Measurements from ENCODE around the gene ALAD.

DNA sequence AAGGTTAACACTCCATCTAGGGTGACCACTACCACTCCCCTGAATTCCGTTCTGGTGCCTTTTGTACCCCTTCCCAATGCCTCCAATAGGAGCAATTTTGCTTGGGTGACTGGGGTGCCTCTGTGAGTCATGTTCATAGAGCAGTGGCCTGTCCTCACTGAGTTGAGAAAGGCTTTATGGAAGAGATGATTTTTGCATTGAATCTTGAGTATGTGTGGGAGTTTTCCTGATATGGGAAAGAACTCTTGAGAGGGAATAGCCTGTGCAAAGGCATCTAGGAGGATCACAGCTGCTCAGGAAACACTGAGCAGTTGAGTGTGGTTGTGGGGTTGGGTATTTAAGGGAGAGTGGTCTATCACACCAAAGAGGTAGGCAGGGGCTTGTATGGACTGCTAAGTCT, 25.6 kb upstream of the ALAD start:
- TF ChIP-seq, protein P1, sequence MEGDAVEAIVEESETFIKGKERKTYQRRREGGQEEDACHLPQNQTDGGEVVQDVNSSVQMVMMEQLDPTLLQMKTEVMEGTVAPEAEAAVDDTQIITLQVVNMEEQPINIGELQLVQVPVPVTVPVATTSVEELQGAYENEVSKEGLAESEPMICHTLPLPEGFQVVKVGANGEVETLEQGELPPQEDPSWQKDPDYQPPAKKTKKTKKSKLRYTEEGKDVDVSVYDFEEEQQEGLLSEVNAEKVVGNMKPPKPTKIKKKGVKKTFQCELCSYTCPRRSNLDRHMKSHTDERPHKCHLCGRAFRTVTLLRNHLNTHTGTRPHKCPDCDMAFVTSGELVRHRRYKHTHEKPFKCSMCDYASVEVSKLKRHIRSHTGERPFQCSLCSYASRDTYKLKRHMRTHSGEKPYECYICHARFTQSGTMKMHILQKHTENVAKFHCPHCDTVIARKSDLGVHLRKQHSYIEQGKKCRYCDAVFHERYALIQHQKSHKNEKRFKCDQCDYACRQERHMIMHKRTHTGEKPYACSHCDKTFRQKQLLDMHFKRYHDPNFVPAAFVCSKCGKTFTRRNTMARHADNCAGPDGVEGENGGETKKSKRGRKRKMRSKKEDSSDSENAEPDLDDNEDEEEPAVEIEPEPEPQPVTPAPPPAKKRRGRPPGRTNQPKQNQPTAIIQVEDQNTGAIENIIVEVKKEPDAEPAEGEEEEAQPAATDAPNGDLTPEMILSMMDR (IDR thresholded peaks at IDR 0.05 in 4 of 5, conservative IDR thresholded peaks at IDR 0.05 in 1 of 5): no peak
- no peak for TF ChIP-seq POLR2A (IDR thresholded peaks at IDR 0.05)

All from gastrocnemius medialis (tissue), 4 donors.